ENCODE data around the gene TOGARAM1.

Gene TOGARAM1

DNA sequence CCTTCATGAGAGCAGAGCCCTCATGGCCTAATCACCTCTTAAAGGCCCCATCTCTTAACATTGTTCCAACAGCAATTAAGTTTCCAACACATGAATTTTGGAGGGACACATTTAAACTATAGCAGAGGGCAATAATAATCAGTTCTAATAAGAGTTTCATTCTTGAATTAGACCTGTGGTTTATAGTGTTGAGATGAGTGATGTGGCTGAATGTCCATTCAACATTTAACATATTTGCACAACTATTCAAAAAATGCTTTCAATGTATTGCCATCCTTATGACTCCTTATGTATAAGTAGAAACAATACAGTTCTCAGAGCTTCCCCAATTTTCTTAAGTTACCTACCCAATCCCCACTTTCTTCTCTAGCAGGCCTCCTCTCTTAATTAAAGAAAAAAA lies 21.8 kb upstream of the TOGARAM1 start:
- DNase-seq (ENCODE audit: low spot score) = no peak
- in situ Hi-C loops (cut with MboI; ENCODE audit: low pct_unique_long_range_greater_than_20kb, low sequenced_read_pairs, unreplicated experiment) = no loop called here
- TF ChIP-seq CTCF (IDR thresholded peaks at IDR 0.05; ENCODE audit: extremely low read depth, insufficient read depth, missing control alignments) = no peak

DNA sequence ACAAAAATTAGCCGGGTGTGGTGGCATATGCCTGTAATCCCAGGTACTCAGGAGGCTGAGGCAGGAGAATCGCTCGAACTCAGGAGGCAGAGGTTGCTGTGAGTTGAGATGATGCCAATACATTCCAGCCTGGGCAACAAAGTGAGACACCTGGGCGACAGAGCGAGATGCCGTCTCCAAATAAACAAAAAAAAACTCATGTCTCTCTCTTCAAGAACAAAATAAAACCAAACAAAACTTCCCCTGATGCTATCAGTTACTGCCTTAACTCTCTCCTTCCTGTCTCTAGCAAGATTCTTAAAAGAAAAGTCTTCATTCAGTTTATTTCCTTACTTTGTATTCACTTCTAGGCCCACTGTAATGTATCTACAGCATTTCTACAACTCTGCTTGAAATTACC lies 21.0 kb upstream of the TOGARAM1 start:
- in situ Hi-C loops (cut with MboI; ENCODE audit: low pct_unique_long_range_greater_than_20kb, low sequenced_read_pairs, unreplicated experiment) = no loop called here
- TF ChIP-seq CTCF (IDR thresholded peaks at IDR 0.05; ENCODE audit: extremely low read depth, insufficient read depth, missing control alignments) = no peak
- DNase-seq (ENCODE audit: low spot score) = no peak

DNA sequence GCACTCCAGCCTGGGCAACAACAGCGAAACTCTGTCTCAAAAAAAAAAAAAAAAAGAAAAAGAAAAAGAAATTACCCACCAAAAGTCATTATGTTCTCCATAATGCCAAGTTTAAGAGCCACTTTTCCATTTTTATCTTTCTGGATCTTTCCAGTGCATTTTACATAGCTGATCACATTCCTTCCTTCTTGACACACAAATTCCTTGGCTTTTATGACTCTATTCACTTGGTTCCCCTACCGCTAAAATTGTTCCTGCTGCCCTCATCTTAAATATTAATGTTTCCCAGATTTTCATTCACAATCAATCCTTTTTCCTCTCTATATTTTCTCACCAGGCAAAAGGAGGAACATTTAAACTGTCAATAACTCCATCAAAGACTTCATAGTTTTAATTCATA lies 20.4 kb upstream of the TOGARAM1 start:
- in situ Hi-C loops (cut with MboI; ENCODE audit: low pct_unique_long_range_greater_than_20kb, low sequenced_read_pairs, unreplicated experiment) = no loop called here
- DNase-seq (ENCODE audit: low spot score) = no peak
- TF ChIP-seq CTCF (IDR thresholded peaks at IDR 0.05; ENCODE audit: extremely low read depth, insufficient read depth, missing control alignments) = no peak

GRCh38 chr14:44942436-44942835 lies 19.6 kb upstream of the TOGARAM1 start:
- DNase-seq (ENCODE audit: low spot score) = no peak
- in situ Hi-C loops (cut with MboI; ENCODE audit: low pct_unique_long_range_greater_than_20kb, low sequenced_read_pairs, unreplicated experiment) = no loop called here
- TF ChIP-seq CTCF (IDR thresholded peaks at IDR 0.05; ENCODE audit: extremely low read depth, insufficient read depth, missing control alignments) = no peak

DNA sequence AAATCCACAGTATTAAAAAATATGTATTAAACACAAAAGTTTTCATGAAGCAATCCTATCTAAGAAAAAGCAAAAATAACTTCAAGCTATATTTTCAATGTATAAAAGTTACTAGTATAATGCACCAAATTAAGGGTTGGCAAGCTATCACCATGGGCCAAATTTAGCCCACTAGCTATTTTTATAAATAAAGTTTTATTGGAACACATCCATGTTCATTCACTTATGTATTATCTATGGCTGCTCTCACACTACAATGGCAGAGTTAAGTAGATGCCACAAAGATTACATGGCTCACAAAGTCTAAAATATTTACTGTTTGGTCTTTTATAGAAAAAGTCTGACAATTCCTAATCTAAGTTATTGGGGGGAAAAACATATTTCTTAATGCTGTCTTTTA lies 17.9 kb upstream of the TOGARAM1 start:
- no peak for TF ChIP-seq CTCF (IDR thresholded peaks at IDR 0.05; ENCODE audit: extremely low read depth, insufficient read depth, missing control alignments)
- DNase-seq (ENCODE audit: low spot score) = no peak
- in situ Hi-C loops (cut with MboI; ENCODE audit: low pct_unique_long_range_greater_than_20kb, low sequenced_read_pairs, unreplicated experiment) = no loop called here

- in situ Hi-C loops (cut with MboI; ENCODE audit: low pct_unique_long_range_greater_than_20kb, low sequenced_read_pairs, unreplicated experiment) = no loop called here
- no peak for DNase-seq (ENCODE audit: low spot score)
- TF ChIP-seq CTCF (IDR thresholded peaks at IDR 0.05; ENCODE audit: extremely low read depth, insufficient read depth, missing control alignments) = no peak
These were observed 16.7 kb upstream of the TOGARAM1 start for GRCh38 chr14:44945264-44945663.

- TF ChIP-seq CTCF (IDR thresholded peaks at IDR 0.05; ENCODE audit: extremely low read depth, insufficient read depth, missing control alignments) = no peak
- DNase-seq (ENCODE audit: low spot score) = no peak
- in situ Hi-C loops (cut with MboI; ENCODE audit: low pct_unique_long_range_greater_than_20kb, low sequenced_read_pairs, unreplicated experiment) = no loop called here
These were observed 10.9 kb upstream of the TOGARAM1 start for GRCh38 chr14:44951051-44951450.
